ENCODE measurements around the gene PNMA8C. TPM values are rescaled to one million over a fixed set of nuclear protein-coding genes. Genes with fewer than 3 reads are reported as not detected.

The PNMA8C gene
- total RNA-seq, 1 donor from 2014 or later = 1.4 TPM

GRCh38 chr19:46461537-46461936, 32.8 kb upstream of the PNMA8C start:
- no peaks in the 10 kb centered on the region for H3K27me3 Mint-ChIP-seq (ENCODE audit: low read depth)
- no peaks in the 10 kb centered on the region for H3K4me1 Mint-ChIP-seq
- DNase-seq (ENCODE audit: low read depth, low spot score) = no peak
- H3K36me3 Mint-ChIP-seq (ENCODE audit: low read depth) = peaks cover 5% of the 10 kb centered on the region
- no peaks in the 10 kb centered on the region for H3K9me3 Mint-ChIP-seq
- H3K27ac Mint-ChIP-seq (ENCODE audit: unreplicated experiment) = no peak overlapping the region
- no peak overlapping the region for H3K4me3 Mint-ChIP-seq
- TF ChIP-seq CTCF (conservative IDR thresholded peaks at IDR 0.05) = no peak

- H3K27ac Mint-ChIP-seq (ENCODE audit: unreplicated experiment) = no peak overlapping the region
- peaks cover 4% of the 10 kb centered on the region for H3K36me3 Mint-ChIP-seq (ENCODE audit: low read depth)
- H3K9me3 Mint-ChIP-seq = no peaks in the 10 kb centered on the region
- DNase-seq (ENCODE audit: low read depth, low spot score) = no peak
- H3K4me3 Mint-ChIP-seq = no peak overlapping the region
- TF ChIP-seq CTCF (conservative IDR thresholded peaks at IDR 0.05) = no peak
- no peaks in the 10 kb centered on the region for H3K4me1 Mint-ChIP-seq
- no peaks in the 10 kb centered on the region for H3K27me3 Mint-ChIP-seq (ENCODE audit: low read depth)
Observed at GRCh38 chr19:46460981-46461380, 32.2 kb upstream of the PNMA8C start.

- Mint-ChIP-seq H3K27ac (ENCODE audit: unreplicated experiment) (no peak overlapping the region), H3K9me3 (no peaks in the 10 kb centered on the region), H3K27me3 (ENCODE audit: low read depth) (no peaks in the 10 kb centered on the region), H3K36me3 (ENCODE audit: low read depth) (peaks cover 4% of the 10 kb centered on the region), H3K4me1 (no peaks in the 10 kb centered on the region), H3K4me3 (no peak overlapping the region)
- no peak for TF ChIP-seq CTCF (conservative IDR thresholded peaks at IDR 0.05)
- no peak for DNase-seq (ENCODE audit: low read depth, low spot score)
Observed at GRCh38 chr19:46460055-46460454, 31.3 kb upstream of the PNMA8C start.

GRCh38 chr19:46456930-46457329, 28.2 kb upstream of the PNMA8C start:
- Mint-ChIP-seq H3K27ac (ENCODE audit: unreplicated experiment) (no peak overlapping the region), H3K36me3 (ENCODE audit: low read depth) (no peaks in the 10 kb centered on the region), H3K4me1 (peaks cover 4% of the 10 kb centered on the region), H3K9me3 (no peaks in the 10 kb centered on the region), H3K4me3 (no peak overlapping the region), H3K27me3 (ENCODE audit: low read depth) (no peaks in the 10 kb centered on the region)
- DNase-seq (ENCODE audit: low read depth, low spot score) = no peak
- no peak for TF ChIP-seq CTCF (conservative IDR thresholded peaks at IDR 0.05)

GRCh38 chr19:46454244-46454643, 25.5 kb upstream of the PNMA8C start:
- peaks cover 16% of the 10 kb centered on the region for H3K4me1 Mint-ChIP-seq
- no peak for TF ChIP-seq CTCF (conservative IDR thresholded peaks at IDR 0.05)
- no peak overlapping the region for H3K4me3 Mint-ChIP-seq
- no peak overlapping the region for H3K27ac Mint-ChIP-seq (ENCODE audit: unreplicated experiment)
- H3K27me3 Mint-ChIP-seq (ENCODE audit: low read depth) = no peaks in the 10 kb centered on the region
- H3K9me3 Mint-ChIP-seq = peaks cover 6% of the 10 kb centered on the region
- no peak for DNase-seq (ENCODE audit: low read depth, low spot score)
- H3K36me3 Mint-ChIP-seq (ENCODE audit: low read depth) = peaks cover 6% of the 10 kb centered on the region

- DNase-seq (ENCODE audit: low read depth, low spot score) = no peak
- no peaks in the 10 kb centered on the region for H3K27me3 Mint-ChIP-seq (ENCODE audit: low read depth)
- H3K27ac Mint-ChIP-seq (ENCODE audit: unreplicated experiment) = no peak overlapping the region
- H3K4me3 Mint-ChIP-seq = no peak overlapping the region
- peaks cover 16% of the 10 kb centered on the region for H3K4me1 Mint-ChIP-seq
- H3K9me3 Mint-ChIP-seq = peaks cover 7% of the 10 kb centered on the region
- no peak for TF ChIP-seq CTCF (conservative IDR thresholded peaks at IDR 0.05)
- H3K36me3 Mint-ChIP-seq (ENCODE audit: low read depth) = peaks cover 6% of the 10 kb centered on the region
Observed at GRCh38 chr19:46453661-46454060, 24.9 kb upstream of the PNMA8C start.

Data from neural crest cell (in vitro differentiated cells).